Measurements from ENCODE around the gene TESMIN.

- TF ChIP-seq E2F4 (CRISPR knock-in tag; IDR thresholded peaks at IDR 0.05; ENCODE audit: borderline replicate concordance, low read depth) (no peak), CTCF (IDR thresholded peaks at IDR 0.05) (no peak), ATF3 (CRISPR knock-in tag; conservative IDR thresholded peaks at IDR 0.05) (no peak), E2F5 (CRISPR knock-in tag; IDR thresholded peaks at IDR 0.05) (no peak), FOXJ3 (CRISPR knock-in tag; IDR thresholded peaks at IDR 0.05; ENCODE audit: borderline replicate concordance) (no peak)
Measured at GRCh38 chr11:68727783-68728182, 23.5 kb downstream of the TESMIN start.
